ENCODE results near the gene SERTAD4. TPM values are rescaled to one million over a fixed set of nuclear protein-coding genes. Genes with fewer than 3 reads are reported as not detected.
"Not testable (repeated sequence)": the region's sequence is repeated elsewhere in the genome, so short reads cannot be mapped to it uniquely, and the experiment has no call there.

Gene SERTAD4
- total RNA-seq, 1 donor from 2014 or later = 3.4 TPM

- Histone ChIP-seq H3K27ac (no peak overlapping the region), H3K27me3 (no peaks in the 10 kb centered on the region), H3K36me3 (no peaks in the 10 kb centered on the region), H3K4me1 (no peaks in the 10 kb centered on the region), H3K4me3 (no peak overlapping the region), H3K9me3 (no peaks in the 10 kb centered on the region)
- DNase-seq (no peak), ATAC-seq (no peak)
- TF ChIP-seq, protein P1, sequence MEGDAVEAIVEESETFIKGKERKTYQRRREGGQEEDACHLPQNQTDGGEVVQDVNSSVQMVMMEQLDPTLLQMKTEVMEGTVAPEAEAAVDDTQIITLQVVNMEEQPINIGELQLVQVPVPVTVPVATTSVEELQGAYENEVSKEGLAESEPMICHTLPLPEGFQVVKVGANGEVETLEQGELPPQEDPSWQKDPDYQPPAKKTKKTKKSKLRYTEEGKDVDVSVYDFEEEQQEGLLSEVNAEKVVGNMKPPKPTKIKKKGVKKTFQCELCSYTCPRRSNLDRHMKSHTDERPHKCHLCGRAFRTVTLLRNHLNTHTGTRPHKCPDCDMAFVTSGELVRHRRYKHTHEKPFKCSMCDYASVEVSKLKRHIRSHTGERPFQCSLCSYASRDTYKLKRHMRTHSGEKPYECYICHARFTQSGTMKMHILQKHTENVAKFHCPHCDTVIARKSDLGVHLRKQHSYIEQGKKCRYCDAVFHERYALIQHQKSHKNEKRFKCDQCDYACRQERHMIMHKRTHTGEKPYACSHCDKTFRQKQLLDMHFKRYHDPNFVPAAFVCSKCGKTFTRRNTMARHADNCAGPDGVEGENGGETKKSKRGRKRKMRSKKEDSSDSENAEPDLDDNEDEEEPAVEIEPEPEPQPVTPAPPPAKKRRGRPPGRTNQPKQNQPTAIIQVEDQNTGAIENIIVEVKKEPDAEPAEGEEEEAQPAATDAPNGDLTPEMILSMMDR (IDR thresholded peaks at IDR 0.05) = no peak
- intact Hi-C loops (cut with DNase I) = no loop called here
Measured at GRCh38 chr1:210262897-210263272, 30.3 kb downstream of the SERTAD4 start.

DNA sequence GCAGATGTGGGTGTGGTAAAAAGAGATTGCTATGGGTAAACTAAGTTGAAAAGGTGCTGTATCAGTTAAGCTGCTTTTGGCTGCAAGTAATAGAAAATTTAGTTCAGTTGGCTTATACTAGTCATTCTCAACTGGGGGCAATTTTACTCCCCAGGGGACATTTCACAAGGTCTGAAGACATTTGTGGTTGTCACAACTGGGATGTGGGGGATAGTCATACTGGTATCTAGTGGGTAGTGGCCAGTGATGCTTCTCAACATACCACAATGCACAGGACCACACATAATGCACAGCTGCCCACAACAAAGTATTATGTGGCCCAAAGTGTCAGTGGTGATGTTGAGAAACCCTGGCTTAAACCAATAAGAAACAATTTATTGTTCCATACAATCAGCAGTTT, 31.4 kb downstream of the SERTAD4 start:
- DNase-seq (no peak), ATAC-seq (no peak)
- Histone ChIP-seq H3K27me3 (no peaks in the 10 kb centered on the region), H3K27ac (no peak overlapping the region), H3K36me3 (no peaks in the 10 kb centered on the region), H3K4me1 (no peaks in the 10 kb centered on the region), H3K4me3 (no peak overlapping the region), H3K9me3 (no peaks in the 10 kb centered on the region)
- intact Hi-C loops (cut with DNase I) = no loop called here
- TF ChIP-seq, protein P1 (IDR thresholded peaks at IDR 0.05) = no peak

- Histone ChIP-seq H3K9me3 (no peaks in the 10 kb centered on the region), H3K4me1 (no peaks in the 10 kb centered on the region), H3K27me3 (no peaks in the 10 kb centered on the region), H3K4me3 (no peak overlapping the region), H3K27ac (no peak overlapping the region), H3K36me3 (no peaks in the 10 kb centered on the region)
- DNase-seq = no peak
- ATAC-seq = no peak
- TF ChIP-seq, protein P1 (IDR thresholded peaks at IDR 0.05) = peak; percentile 17
- intact Hi-C loops (cut with DNase I) = no loop called here
Measured at GRCh38 chr1:210264496-210265380, 32.1 kb downstream of the SERTAD4 start.

DNA sequence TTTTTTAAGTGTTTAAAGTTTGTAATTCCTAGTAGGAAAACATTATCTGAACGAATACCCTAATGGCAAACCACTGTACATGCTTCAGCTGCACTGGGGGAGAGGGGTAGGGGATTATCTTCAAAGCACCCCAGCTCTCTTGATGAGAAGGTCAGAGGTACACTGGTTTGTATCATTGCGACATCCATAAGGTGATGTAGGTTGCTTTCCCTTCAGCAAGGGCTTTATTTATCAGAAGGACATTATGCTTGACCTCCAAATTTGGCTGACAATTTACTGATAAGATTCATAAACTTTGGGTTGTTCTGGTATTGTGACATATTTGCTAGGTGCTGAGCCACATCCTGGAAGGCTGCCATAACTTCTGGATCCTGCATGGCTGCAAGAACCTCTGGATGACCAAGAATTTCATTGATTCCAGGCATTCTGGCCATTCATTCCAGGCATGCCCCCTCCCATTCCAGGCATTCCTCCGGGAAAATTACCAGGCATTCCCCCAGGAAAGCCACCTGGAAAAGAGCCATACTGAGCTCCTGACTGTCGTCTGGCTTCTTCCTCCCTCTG, 32.9 kb downstream of the SERTAD4 start:
- H3K4me3 ChIP-seq; intact Hi-C loops (cut with DNase I); H3K4me1 ChIP-seq; H3K9me3 ChIP-seq; ATAC-seq; H3K27me3 ChIP-seq; H3K36me3 ChIP-seq; H3K27ac ChIP-seq; DNase-seq: not testable (repeated sequence)

GRCh38 chr1:210269981-210270380, 37.4 kb downstream of the SERTAD4 start:
- TF ChIP-seq, protein P1 (IDR thresholded peaks at IDR 0.05) = no peak
- no peak for ATAC-seq
- Histone ChIP-seq H3K4me3 (no peak overlapping the region), H3K4me1 (no peaks in the 10 kb centered on the region), H3K9me3 (no peaks in the 10 kb centered on the region), H3K27ac (no peak overlapping the region), H3K36me3 (no peaks in the 10 kb centered on the region), H3K27me3 (no peaks in the 10 kb centered on the region)
- intact Hi-C loops (cut with DNase I) = no loop called here
- no peak for DNase-seq

DNA sequence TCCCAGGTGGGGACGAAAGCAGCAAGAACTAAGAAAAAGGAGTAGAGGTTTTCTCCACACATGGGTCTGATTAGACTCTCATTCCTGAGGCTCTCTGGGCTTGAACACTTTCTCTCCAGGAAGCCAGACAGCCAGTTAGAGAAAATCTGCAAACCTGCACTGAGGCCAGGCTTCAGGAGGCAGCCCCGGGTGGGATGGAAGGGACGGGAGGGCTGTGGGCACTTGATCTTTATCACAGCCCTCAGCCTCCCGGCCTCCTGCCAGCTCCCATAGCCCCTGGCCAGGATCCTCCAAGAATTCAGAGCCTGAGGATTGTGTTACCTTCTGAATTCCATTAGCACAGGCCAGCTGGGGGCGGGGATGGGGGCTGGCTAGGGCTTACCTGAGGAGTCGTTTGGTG, 40.1 kb downstream of the SERTAD4 start:
- Histone ChIP-seq H3K9me3 (no peaks in the 10 kb centered on the region), H3K36me3 (no peaks in the 10 kb centered on the region), H3K4me3 (no peak overlapping the region), H3K27ac (no peak overlapping the region), H3K27me3 (no peaks in the 10 kb centered on the region), H3K4me1 (no peaks in the 10 kb centered on the region)
- TF ChIP-seq, protein P1 (IDR thresholded peaks at IDR 0.05) = no peak
- ATAC-seq = no peak
- no peak for DNase-seq
- intact Hi-C loops (cut with DNase I) = no loop called here
